Type B pancreatic cell (in vitro differentiated cells): ENCODE data around the gene JHY. TPM values are rescaled to one million over a fixed set of nuclear protein-coding genes. Genes with fewer than 3 reads are reported as not detected.

Experiments used
- DNase-seq: peaks from one replicate; pipeline ENCODE4 v3.0.0; 2021; ENCODE audit warnings: mixed read lengths; ENCODE audit not compliant: unreplicated experiment; ENCODE audit errors: extremely low spot score
- H3K27ac Mint-ChIP-seq: 2 replicates; pipeline ENCODE4 v1.8.0; 2021; ENCODE audit warnings: mild to moderate bottlenecking, mixed read lengths
- H3K27me3 Mint-ChIP-seq: 2 replicates; pipeline ENCODE4 v1.8.0; 2021; ENCODE audit warnings: mixed read lengths
- H3K36me3 Mint-ChIP-seq: 2 replicates; pipeline ENCODE4 v1.8.0; 2021; ENCODE audit warnings: mixed read lengths
- H3K4me1 Mint-ChIP-seq: one replicate; pipeline ENCODE4 v1.8.0; 2021; ENCODE audit warnings: mixed read lengths; ENCODE audit not compliant: unreplicated experiment
- H3K4me3 Mint-ChIP-seq: 2 replicates; pipeline ENCODE4 v1.8.0; 2021; ENCODE audit warnings: mild to moderate bottlenecking, mixed read lengths
- H3K9me3 Mint-ChIP-seq: 2 replicates; pipeline ENCODE4 v1.8.0; 2021; ENCODE audit warnings: mixed read lengths
- CTCF ChIP-seq: fragments of 200-600 bp; sonication (generic); conservative IDR thresholded peaks from 2 replicates; pipeline ENCODE4 v1.5.0; 2021; ENCODE audit warnings: antibody characterized with exemption, mild to moderate bottlenecking
- total RNA-seq: library from RNA; stranded (reverse); gene quantifications from 2 replicates; pipeline ENCODE4 v1.2.1, GENCODE V29; 2021; ENCODE audit warnings: low replicate concordance

The JHY gene
- total RNA-seq, 1 donor from 2014 or later = 3.7 TPM

GRCh38 chr11:122977470-122978298, 95.1 kb downstream of the JHY start:
- peaks cover 99% of the 10 kb centered on the region for H3K27me3 Mint-ChIP-seq
- peak overlapping the region; percentile 6 for H3K4me3 Mint-ChIP-seq
- DNase-seq = no peak
- TF ChIP-seq CTCF = no peak
- no peaks in the 10 kb centered on the region for H3K36me3 Mint-ChIP-seq
- H3K9me3 Mint-ChIP-seq = no peaks in the 10 kb centered on the region
- H3K27ac Mint-ChIP-seq = no peak overlapping the region
- peaks cover 19% of the 10 kb centered on the region for H3K4me1 Mint-ChIP-seq

- Mint-ChIP-seq H3K4me1 (peaks cover 19% of the 10 kb centered on the region), H3K36me3 (no peaks in the 10 kb centered on the region), H3K27ac (no peak overlapping the region), H3K4me3 (peak overlapping the region; percentile 6), H3K27me3 (peaks cover 99% of the 10 kb centered on the region), H3K9me3 (no peaks in the 10 kb centered on the region)
- no peak for DNase-seq
- TF ChIP-seq CTCF = no peak
Observed at GRCh38 chr11:122978299-122978620, 95.7 kb downstream of the JHY start.

GRCh38 chr11:122979103-122979814, 96.7 kb downstream of the JHY start:
- Mint-ChIP-seq H3K27ac (no peak overlapping the region), H3K9me3 (no peaks in the 10 kb centered on the region), H3K27me3 (peaks cover 99% of the 10 kb centered on the region), H3K4me1 (peaks cover 19% of the 10 kb centered on the region), H3K4me3 (peak overlapping the region; percentile 39), H3K36me3 (no peaks in the 10 kb centered on the region)
- no peak for DNase-seq
- TF ChIP-seq CTCF = no peak

- Mint-ChIP-seq H3K4me3 (peak overlapping the region; percentile 39), H3K27me3 (peaks cover 99% of the 10 kb centered on the region), H3K9me3 (no peaks in the 10 kb centered on the region), H3K4me1 (peaks cover 19% of the 10 kb centered on the region), H3K27ac (no peak overlapping the region), H3K36me3 (no peaks in the 10 kb centered on the region)
- DNase-seq = no peak
- TF ChIP-seq CTCF = no peak
Observed at GRCh38 chr11:122979815-122980595, 97.4 kb downstream of the JHY start.

GRCh38 chr11:122981388-122982264, 99.1 kb downstream of the JHY start, which contains the start of gene BSX:
BSX (minus strand) TSS chr11:122981834; CDS start chr11:122981671, 163 bp downstream.
- H3K4me1 Mint-ChIP-seq = peaks cover 18% of the 10 kb centered on the region
- no peak for TF ChIP-seq CTCF
- H3K9me3 Mint-ChIP-seq = no peaks in the 10 kb centered on the region
- peaks cover 99% of the 10 kb centered on the region for H3K27me3 Mint-ChIP-seq
- no peak within 1 kb of the TSS for H3K27ac Mint-ChIP-seq
- peak within 1 kb of the TSS; percentile 17 for H3K4me3 Mint-ChIP-seq
- H3K36me3 Mint-ChIP-seq = no peaks in the 10 kb centered on the region
- peak; percentile 77 for DNase-seq
